ENCODE measurements around the gene RYR1. TPM values are rescaled to one million over a fixed set of nuclear protein-coding genes. Genes with fewer than 3 reads are reported as not detected.
"Not testable (repeated sequence)": the region's sequence is repeated elsewhere in the genome, so short reads cannot be mapped to it uniquely, and the experiment has no call there.

The RYR1 gene
- polyA plus RNA-seq, 3 donors: 0.56 to 6.2 (median 0.79) TPM

DNA sequence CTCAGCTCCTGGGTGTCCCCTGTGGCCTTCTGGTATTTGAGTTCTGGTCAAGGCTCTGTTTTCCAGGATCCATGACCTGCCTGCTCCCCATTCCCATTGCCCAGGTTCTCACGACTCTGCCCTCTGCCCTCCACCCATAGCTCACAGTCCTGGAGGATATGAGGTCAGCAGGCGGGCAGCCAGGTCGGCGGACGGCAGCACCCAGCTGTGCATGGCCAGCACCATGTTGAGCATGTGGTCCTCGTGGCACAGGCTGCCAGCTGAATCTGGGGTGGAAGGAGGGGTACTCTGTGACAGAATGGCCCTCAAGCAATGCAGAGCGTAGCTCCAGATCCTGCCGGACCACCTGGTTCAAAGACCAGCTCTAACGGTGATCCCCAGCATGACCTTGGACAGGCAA is 12.6 kb upstream of the RYR1 start:
- no peak overlapping the region for H3K27ac ChIP-seq (ENCODE audit: low read depth, low read length)
- WGBS, 3 donors: 81 to 89% (median 84%) methylated on average over 9 of the region's 9 CpGs

DNA sequence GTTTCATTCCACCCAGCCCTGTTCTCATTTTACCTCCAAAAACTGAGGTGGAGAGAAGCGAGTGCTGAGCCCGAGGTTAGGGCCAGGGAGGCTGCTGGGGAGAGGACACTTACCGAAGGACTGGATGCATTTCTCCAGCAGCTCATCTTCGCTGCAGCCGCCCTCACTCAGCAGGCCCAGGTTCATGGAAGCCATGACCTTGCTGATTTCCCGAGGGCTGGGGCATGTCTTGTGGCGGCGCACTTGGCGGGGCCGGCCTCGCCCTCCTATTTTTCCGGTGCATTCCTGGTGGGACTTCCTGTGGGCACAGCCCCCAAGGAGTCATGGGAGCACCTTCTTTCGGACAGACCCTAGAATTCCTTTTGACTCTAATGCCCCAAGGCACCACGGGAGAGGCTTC is 11.6 kb upstream of the RYR1 start:
- H3K27ac ChIP-seq (ENCODE audit: low read depth, low read length): no peak overlapping the region
- 69 to 76% (median 75%) methylated on average over 14 of the region's 14 CpGs for WGBS, 3 donors

DNA sequence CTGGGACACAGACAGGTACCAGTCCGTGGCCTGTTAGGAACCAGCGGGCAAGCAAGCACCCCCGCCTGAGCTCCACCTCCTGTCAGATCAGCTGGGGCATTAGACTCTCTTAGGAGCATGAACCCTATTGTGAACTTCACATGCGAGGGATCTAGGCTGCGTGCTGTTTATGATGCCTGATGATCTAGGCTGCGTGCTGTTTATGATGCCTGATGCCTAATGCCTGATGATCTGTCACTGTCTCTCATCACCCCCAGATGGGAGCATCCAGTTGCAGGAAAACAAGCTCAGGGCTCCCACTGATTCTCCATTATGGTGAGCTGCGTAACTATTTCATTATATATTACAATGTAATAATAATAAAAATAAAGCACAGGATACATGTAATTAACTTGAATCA is 11.1 kb upstream of the RYR1 start:
- H3K27ac ChIP-seq (ENCODE audit: low read depth, low read length): no peak overlapping the region
- WGBS, 3 donors: 70 to 83% (median 79%) methylated on average over 7 of the region's 7 CpGs

DNA sequence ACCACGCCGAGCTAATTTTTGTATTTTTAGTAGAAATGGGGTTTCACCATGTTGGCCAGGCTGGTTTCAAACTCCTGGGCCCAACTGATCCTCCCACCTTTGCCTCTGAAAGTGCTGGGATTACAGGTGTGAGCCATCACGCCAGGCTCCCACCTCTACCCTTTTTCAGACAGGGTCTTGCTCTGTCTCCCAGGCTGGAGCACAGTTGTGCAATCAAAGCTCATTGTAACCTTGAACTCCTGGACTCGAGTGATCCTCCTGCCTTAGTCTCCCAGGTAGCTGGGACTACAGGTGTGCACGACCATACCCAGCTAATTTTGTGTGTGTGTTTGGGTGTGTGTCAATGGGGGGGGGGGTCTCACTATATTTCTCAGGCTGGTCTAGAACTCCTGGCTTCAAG is 9.2 kb upstream of the RYR1 start:
- 68 to 88% (median 85%) methylated on average over 3 to 5 of the region's 5 CpGs for WGBS, 3 donors
- H3K27ac ChIP-seq (ENCODE audit: low read depth, low read length): no peak overlapping the region

DNA sequence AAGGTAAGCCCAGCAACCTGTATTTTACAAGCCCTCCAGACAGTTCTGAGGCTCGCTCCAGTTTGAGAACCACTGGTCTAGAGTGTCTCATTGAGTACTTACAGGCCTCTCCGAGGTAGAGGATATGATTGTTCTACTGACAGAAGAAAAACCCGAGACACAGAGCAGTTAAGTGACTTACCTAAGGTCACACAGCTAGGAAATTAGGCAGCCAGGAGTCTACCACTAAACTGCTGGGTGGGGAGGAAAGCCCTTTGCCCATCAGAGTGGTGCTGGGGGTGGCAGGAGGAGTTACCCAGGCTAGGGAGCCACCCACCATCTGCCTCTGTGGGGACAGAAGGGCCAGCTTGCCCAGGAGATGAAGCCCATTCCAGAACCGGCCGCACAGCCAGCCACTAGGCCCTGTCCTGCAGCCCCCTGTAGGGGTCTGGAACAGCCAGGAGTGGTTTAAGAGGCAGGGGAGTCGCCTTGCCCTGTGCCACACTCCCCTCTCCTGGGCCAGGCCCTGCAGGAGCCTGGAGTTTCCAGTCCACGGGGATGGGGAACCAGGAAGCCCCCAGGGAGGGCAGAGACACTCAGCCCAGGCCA is 8.2 kb upstream of the RYR1 start:
- no peak overlapping the region for H3K27ac ChIP-seq (ENCODE audit: low read depth, low read length)
- 64 to 73% (median 64%) methylated on average over 7 of the region's 7 CpGs for WGBS, 3 donors

DNA sequence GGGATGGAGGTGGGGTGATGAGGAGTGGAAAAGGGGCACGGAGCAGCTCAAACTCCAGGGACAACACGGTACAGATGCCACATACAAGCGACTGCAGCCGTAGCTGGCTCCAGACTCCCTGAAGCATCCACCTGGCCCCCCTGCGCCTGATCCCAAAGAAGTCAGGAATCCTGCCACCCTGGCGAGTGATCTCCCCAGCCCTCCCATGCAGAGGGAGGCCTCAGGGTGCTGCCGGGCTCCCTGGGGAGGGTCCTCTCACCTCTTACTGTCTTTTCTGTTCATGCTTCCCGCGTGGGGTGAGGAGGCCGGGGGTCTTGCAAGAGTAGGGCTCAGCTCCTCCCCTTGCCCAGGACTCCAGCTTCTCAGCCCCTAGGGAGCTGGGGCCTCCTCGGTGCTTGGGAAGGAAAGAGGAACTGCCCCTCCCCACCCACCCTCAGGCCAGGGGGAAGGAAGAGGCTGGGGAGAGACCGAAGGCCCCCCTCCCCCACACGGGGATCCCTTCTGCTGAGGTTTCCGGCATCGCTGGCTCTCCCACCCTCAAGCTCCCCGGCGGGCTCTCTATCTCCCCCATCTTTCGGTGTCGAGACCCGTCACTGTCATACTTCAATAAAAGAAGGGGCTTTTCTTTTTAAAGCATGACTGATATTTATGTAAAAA is 7.6 kb upstream of the RYR1 start, which contains the start of gene RASGRP4:
Gene RASGRP4, minus strand, starts transcription at position 410 of the 657 bp plus-strand sequence. Its CDS starts 128 bp downstream, at position 282.
- 13 to 22% (median 15%) methylated on average over 20 of the region's 20 CpGs for WGBS, 3 donors
- H3K27ac ChIP-seq (ENCODE audit: low read depth, low read length): no peak within 1 kb of the TSS

DNA sequence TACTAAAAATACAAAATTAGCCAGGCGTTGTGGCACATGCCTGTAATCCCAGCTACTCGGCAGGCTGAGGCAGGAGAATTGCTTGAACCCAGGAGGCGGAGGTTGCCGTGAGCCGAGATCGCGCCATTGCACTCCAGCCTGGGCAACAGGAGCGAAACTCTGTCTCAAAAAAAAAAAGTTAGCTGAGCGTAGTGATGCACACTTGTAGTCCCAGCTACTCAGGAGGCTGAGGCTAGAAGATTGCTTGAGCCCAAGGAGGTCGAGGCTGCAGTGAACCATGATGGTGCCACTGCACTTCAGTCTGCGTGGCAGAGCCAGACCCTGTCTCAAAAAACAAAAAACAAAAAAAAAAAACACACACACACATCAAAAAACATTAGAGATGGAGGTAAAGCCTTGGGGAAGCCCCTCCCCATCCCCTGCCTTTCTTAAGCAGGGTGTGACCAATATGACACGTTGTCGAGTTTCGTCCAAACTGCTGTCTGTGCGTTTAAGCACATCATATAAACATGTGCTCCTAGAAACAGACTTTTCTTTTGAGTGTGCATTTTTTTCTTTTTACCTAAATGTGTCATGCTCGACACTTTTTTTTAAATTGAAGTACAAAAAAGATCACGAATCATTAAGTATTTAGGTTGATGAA is 6.3 kb upstream of the RYR1 start:
- not testable (repeated sequence) for H3K27ac ChIP-seq (ENCODE audit: low read depth, low read length)
- WGBS, 3 donors: 60 to 70% (median 68%) methylated on average over 12 to 17 of the region's 17 CpGs

DNA sequence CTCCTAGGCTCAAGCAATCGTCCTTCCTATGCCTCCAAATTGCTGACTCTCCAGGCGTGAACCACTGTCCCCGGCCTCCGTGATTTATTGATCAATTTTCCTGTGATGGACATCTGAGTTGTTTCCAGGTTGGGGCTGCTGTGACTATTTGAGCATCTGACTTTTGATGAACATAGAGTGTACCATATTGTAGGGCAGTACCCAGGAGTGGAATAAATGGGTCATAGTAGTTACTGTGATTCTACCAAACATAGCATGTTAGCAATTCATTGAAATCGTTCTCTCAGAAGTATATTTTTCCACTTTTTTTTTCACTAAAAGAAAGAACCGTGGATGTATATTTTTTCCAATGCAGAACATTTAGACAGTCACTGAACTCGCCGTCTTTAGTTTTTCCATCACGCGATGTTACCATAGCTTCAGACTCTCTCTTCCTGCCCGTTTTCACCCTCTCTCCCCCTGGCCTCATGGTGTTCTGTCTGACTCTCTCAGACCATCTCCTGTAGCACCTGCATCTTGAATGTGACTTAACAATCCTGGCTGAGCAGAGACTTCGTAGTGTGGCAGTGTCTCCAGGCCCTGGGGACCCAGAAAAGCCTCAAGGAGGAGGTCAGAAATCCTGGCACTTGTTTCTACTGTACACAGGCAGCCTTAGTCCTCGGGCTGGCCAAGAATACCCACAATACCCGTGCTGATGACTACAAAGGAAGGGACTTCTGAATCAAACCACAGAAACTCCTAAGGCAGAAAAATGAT is 4.3 kb upstream of the RYR1 start:
- WGBS, 3 donors: 46 to 61% (median 49%) methylated on average over 14 of the region's 14 CpGs
- no peak overlapping the region for H3K27ac ChIP-seq (ENCODE audit: low read depth, low read length)

DNA sequence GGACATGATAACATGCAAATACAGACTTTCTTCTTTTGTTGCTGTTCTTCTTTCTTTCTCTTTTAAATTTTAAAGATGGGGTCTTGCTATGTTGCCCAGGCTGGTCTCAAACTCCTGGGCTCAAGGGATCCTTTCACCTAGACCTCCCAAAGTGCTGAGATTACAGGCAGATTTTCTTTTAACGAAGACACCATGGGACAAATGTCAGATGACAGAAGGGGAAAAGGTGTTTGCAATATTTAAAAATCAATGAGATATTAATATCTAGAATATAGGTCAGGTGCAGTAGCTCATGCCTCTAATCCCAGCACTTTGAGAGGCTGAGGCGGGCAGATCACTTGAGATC is 3.7 kb upstream of the RYR1 start:
- 71 to 90% (median 84%) methylated on average over 2 of the region's 2 CpGs for WGBS, 3 donors

DNA sequence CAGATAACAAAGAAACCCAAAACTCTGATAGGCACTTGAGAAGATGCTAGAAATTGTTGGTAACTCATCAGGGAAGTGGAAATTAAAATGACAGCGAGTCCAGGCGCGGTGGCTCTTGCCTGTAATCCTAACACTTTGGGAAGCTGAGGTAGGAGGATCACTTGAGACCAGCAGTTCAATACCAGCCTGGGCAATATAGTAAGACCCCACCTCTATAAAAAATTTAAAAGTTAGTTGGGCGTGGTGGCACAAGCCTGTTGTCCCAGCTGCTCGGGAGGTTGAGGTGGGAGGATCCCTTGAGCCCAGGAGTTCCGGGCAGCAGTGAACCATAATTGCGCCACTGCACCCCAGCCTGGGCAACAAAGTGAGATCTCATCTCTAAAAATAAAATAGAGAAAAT is 2.6 kb upstream of the RYR1 start:
- H3K27ac ChIP-seq (ENCODE audit: low read depth, low read length): no peak overlapping the region
- WGBS, 3 donors: 82 to 84% (median 83%) methylated on average over 7 of the region's 7 CpGs

More for the DNA sequence above, 3.7 kb upstream of the RYR1 start:
- no peak overlapping the region for H3K27ac ChIP-seq (ENCODE audit: low read depth, low read length)

DNA sequence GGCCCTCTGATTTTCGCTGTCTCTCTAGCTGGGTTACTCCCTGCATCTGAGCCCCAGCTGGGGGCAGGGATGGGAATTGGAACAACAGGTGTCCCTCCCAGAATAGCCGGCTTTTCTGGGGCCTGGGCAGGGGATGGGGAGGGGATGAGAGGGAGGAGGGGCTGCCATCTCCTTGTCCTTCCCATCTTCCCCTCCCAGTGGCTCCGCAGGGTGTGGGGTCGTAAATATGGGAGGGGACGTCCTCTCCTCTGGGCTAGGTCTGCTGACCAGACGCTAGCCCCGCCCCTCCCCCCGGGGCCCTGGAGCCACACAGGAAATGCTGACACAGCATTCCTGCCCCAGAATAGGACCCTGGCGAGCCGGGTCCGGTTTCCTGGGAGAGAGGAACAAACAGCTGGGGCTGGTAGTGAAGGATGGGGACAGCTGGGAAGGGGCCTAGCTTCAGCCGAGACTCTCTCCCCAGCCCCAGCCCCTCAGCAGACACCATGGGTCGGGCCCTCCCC is 1.1 kb downstream of the RYR1 start:
- 11 to 22% (median 17%) methylated on average over 12 to 13 of the region's 13 CpGs for WGBS, 3 donors

DNA sequence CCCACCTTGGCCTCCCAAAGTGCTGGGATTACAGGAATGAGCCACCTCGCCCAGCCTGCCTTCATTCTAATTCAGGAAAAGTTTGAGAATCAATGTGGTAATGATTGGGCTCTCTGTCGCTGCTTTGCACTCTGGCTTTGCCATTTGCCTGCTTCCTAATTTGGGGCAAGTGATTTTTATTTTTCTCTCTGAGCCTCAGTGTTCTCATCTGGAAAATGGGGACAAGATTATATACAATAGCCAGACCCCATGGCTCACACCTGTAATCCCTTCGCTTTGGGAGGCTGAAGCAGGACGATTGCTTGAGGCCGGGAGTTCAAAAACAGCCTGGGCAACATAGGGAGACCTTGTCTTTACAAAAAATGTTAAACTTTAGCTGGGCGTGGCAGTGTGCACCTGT is 3.8 kb downstream of the RYR1 start:
- 86 to 92% (median 91%) methylated on average over 6 of the region's 6 CpGs for WGBS, 3 donors
- no peak overlapping the region for H3K27ac ChIP-seq (ENCODE audit: low read depth, low read length)

More for the DNA sequence above, 1.1 kb downstream of the RYR1 start:
- no peak overlapping the region for H3K27ac ChIP-seq (ENCODE audit: low read depth, low read length)

DNA sequence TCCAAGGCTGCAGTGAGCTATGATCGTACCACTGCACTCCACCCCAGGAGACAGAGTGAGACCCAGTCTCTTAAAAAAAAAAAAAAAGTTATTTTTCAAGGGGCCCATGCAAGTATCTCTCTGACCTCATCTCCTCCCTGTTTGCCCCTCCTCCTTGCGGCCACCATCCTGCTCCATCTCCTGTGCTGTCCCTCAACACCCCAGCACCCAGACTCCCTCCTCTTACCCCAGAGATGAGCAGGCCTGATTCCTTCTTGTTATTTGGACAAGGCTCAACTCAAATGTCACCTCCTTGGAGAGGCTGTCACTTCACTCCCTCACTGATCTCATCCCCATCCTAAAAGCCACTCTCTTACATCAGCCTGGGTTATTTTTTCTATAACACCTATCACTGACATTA is 4.4 kb downstream of the RYR1 start:
- 66 to 89% (median 71%) methylated on average over 2 of the region's 2 CpGs for WGBS, 3 donors

DNA sequence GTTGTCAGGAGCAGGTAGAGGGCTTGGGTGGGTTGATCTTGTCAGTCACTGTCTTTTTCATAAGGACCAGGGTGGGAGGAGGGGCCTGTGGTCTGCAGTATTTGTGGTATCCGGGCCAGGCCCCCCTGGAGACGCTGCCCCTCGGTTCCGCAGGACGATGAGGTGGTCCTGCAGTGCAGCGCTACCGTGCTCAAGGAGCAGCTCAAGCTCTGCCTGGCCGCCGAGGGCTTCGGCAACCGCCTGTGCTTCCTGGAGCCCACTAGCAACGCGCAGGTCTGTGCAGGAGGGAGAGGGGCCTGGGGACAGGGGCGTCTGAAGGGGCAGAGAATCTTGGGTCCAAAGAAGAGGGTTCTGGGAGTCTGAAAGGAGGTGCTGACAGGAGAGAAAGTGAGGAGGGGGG is 7.1 kb downstream of the RYR1 start:
- 67 to 80% (median 78%) methylated on average over 14 of the region's 14 CpGs for WGBS, 3 donors

More for the DNA sequence above, 4.4 kb downstream of the RYR1 start:
- H3K27ac ChIP-seq (ENCODE audit: low read depth, low read length): no peak overlapping the region

DNA sequence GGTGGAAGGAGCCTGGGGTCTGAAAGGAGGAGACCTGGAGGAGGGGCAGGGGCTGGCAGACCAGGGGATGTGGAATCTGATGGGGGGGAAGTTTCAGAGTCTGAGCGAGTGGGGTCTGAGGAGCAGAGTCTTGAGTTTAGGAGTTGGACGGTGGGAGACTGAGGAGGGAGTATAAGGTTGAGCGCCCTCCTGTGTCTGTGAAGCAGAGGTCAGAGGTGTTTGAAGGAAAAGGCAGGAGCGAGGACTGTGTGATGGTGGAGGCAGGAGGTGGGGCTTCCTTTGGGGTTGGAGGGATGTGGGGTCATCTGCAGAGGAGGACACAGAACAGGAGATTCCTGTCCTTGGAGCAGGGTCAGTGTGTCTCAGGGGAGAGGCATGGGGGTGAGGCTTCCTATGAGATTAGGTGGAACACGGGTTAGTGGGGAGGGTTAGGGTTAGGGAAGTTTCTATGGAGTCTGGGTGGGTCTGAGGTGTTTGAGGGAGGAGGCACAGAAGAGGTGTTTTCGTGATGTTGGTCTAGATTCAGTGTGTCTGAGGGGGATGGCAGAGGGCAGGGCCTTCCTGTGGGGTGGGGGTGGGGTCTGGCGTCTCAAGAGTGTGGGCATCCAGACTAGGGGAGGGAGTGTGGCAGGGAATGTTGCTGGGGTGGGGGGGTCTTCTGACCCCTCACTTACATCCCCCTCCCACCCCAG is 8.3 kb downstream of the RYR1 start:
- H3K27ac ChIP-seq (ENCODE audit: low read depth, low read length): no peak overlapping the region
- WGBS, 3 donors: 35 to 45% (median 42%) methylated on average over 7 of the region's 7 CpGs

More for the DNA sequence above, 7.1 kb downstream of the RYR1 start:
- no peak overlapping the region for H3K27ac ChIP-seq (ENCODE audit: low read depth, low read length)

DNA sequence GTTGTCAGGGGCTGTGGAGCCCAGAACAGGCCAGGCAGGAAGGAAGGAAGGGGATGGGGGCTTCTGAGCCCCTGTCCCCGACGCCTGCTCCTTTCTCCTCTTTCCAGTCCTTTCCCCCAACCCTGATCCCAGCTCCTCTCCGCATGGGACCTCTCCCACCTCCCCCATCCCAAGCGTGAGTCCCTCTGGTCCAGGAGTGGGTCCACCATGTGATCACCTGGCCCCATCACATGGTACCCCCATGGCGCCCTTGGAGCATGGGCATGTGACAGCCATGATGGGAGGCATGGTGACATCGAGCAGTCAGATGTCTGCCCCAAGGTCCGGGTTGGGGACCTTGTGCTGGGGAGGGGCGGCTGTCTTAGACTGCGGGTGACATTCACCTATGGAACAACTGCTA is 9.2 kb downstream of the RYR1 start:
- no peak overlapping the region for H3K27ac ChIP-seq (ENCODE audit: low read depth, low read length)
- 77 to 89% (median 79%) methylated on average over 8 to 9 of the region's 9 CpGs for WGBS, 3 donors

DNA sequence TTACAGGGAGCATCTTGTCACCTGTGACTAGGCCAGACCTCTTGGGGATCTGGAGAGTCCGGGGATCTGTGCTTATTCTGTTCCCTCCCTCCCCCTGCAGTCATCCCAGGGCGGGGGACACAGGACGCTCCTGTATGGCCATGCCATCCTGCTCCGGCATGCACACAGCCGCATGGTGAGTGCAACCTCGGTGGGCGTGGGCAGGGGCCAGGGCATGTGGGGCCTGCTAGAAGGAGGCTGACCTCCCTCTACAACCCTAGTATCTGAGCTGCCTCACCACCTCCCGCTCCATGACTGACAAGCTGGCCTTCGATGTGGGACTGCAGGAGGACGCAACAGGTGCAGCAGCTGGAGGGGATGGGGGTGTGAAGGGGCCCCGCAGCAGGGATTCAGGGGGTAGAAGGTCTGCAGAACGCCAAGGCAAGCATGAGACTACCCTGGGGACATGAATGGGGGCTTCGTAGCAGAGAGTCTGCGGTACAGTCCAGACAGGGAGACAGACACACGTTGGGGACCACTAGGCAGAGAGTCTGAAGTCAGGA is 10.0 kb downstream of the RYR1 start:
- WGBS, 3 donors: 72 to 88% (median 85%) methylated on average over 15 of the region's 15 CpGs
- H3K27ac ChIP-seq (ENCODE audit: low read depth, low read length): no peak overlapping the region

DNA sequence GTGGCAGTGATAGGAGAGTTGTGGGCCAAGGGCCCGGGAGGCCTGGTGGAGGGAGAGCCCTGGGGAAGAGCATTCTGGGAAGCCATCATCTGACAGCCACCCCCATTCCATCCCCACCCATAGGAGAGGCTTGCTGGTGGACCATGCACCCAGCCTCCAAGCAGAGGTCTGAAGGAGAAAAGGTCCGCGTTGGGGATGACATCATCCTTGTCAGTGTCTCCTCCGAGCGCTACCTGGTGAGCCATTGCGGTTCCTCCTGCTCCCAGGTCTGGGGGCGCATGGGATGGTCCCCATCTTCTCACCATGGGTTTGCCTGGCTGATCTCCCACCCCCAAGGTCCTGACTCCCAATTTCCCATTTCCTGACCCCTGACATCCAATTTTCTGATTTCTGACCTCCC is 10.5 kb downstream of the RYR1 start:
- 89 to 91% (median 90%) methylated on average over 7 of the region's 7 CpGs for WGBS, 3 donors

More for the DNA sequence above, 10.5 kb downstream of the RYR1 start:
- H3K27ac ChIP-seq (ENCODE audit: low read depth, low read length): no peak overlapping the region
